ENCODE measurements around the gene GARS1.

- no peak for TF ChIP-seq CTCF (conservative IDR thresholded peaks at IDR 0.05; ENCODE audit: low read length)
- TF ChIP-seq EZH2phosphoT487 (IDR thresholded peaks at IDR 0.05; ENCODE audit: borderline replicate concordance) = no peak
These were observed 39.5 kb downstream of the GARS1 start for GRCh38 chr7:30634193-30634626.
